BLaER1 (cell line): ENCODE measurements around the gene PRKAR2A.

ENCODE experiments used
- H3K27ac ChIP-seq: shearing (Covaris generic); formaldehyde crosslinking; 2 replicates; pipeline ENCODE4 v1.8.1; 2022
- H3K27me3 ChIP-seq: shearing (Covaris generic); formaldehyde crosslinking; 2 replicates; pipeline ENCODE4 v1.8.1; 2022
- H3K36me3 ChIP-seq: shearing (Covaris generic); formaldehyde crosslinking; 2 replicates; pipeline ENCODE4 v1.8.1; 2022
- H3K4me1 ChIP-seq: shearing (Covaris generic); formaldehyde crosslinking; 2 replicates; pipeline ENCODE4 v1.8.1; 2022
- H3K4me2 ChIP-seq: shearing (Covaris generic); formaldehyde crosslinking; 2 replicates; pipeline ENCODE4 v1.8.1; 2022
- H3K4me3 ChIP-seq: shearing (Covaris generic); formaldehyde crosslinking; 2 replicates; pipeline ENCODE4 v1.8.1; 2022
- H3K9ac ChIP-seq: shearing (Covaris generic); formaldehyde crosslinking; 2 replicates; pipeline ENCODE4 v1.8.1; 2022
- H3K9me3 ChIP-seq: shearing (Covaris generic); formaldehyde crosslinking; 2 replicates; pipeline ENCODE4 v1.8.1; 2022
- H4K20me1 ChIP-seq: shearing (Covaris generic); formaldehyde crosslinking; 2 replicates; pipeline ENCODE4 v1.8.1; 2022
- Cebpa-rat ChIP-seq: shearing (Covaris generic); IDR thresholded peaks from 2 replicates; pipeline ENCODE4 v1.8.1; 2022

The PRKAR2A gene

DNA sequence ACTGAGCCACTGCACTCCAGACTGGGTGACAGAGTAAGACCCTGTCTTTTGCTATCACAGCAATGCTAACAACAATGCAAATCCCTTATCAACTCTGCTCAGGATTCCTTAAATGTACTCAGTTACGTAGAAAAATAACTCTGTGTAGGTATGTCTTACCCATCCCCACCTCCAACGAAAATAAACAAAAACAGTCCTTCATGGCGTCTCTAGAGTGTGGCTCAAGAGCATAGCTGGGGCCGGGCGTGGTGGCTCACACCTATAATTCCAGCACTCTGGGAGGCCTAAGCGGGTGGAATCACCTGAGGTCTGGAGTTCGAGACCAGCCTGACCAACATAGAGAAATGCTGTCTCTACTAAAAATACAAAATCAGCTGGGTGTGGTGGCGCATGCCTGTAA is 148.8 kb downstream of the PRKAR2A start:
- Histone ChIP-seq H3K27ac (no peak overlapping the region), H3K4me1 (no peaks in the 10 kb centered on the region), H3K9me3 (no peaks in the 10 kb centered on the region), H4K20me1 (peaks cover 100% of the 10 kb centered on the region), H3K9ac (no peak overlapping the region), H3K4me2 (no peak overlapping the region), H3K27me3 (no peaks in the 10 kb centered on the region), H3K36me3 (peaks cover 99% of the 10 kb centered on the region), H3K4me3 (no peak overlapping the region)
- TF ChIP-seq Cebpa-rat = no peak

DNA sequence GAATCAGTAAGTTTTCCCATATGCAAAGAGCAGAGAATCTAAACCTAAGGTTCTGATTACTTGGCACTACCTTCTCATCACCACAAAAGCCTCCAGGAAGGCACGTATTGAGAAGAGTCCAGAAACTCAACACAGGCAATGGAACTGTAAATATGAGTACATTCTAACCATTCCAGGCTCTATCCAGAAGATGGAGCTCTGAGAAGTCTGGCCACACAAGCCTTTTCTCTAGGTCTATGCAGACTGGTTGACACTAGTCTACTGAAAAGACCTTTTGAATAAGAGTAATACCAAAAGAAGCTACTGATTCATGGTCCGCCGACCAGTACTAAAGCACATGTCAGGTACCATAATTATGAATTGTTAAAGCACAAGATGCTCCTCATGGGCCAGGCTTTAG is 149.7 kb downstream of the PRKAR2A start:
- Histone ChIP-seq H3K9me3 (no peaks in the 10 kb centered on the region), H3K4me1 (no peaks in the 10 kb centered on the region), H3K4me2 (no peak overlapping the region), H3K36me3 (peaks cover 99% of the 10 kb centered on the region), H4K20me1 (peaks cover 100% of the 10 kb centered on the region), H3K4me3 (no peak overlapping the region), H3K27me3 (no peaks in the 10 kb centered on the region), H3K27ac (no peak overlapping the region), H3K9ac (no peak overlapping the region)
- TF ChIP-seq Cebpa-rat = no peak

DNA sequence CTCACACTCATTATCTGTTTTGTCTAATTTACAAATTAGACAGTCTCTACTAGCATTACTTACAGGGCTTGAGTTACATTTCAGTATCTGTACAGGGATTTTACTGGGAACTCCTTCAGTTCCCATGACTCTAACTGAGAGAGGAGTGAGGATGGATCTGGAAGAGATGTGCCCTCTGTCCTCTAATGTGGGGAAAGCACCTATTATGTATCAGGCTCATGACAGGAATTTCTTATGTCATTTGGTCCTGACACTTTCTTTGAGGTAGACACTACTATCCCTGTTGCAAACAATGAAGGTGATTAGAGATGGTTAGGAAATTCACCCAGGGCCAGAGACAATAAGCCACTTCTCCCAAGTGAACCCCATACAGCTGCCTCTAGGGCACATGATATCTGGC is 151.1 kb downstream of the PRKAR2A start:
- no peak overlapping the region for H3K4me3 ChIP-seq
- no peaks in the 10 kb centered on the region for H3K27me3 ChIP-seq
- no peak overlapping the region for H3K9ac ChIP-seq
- no peak overlapping the region for H3K27ac ChIP-seq
- TF ChIP-seq Cebpa-rat = no peak
- no peaks in the 10 kb centered on the region for H3K4me1 ChIP-seq
- no peak overlapping the region for H3K4me2 ChIP-seq
- H3K36me3 ChIP-seq = peaks cover 99% of the 10 kb centered on the region
- no peaks in the 10 kb centered on the region for H3K9me3 ChIP-seq
- peaks cover 100% of the 10 kb centered on the region for H4K20me1 ChIP-seq
